Right atrium auricular region (tissue), 2 donors: ENCODE data around the gene NDUFC2. TPM values are rescaled to one million over a fixed set of nuclear protein-coding genes. Genes with fewer than 3 reads are reported as not detected.
"Not testable (repeated sequence)": the region's sequence is repeated elsewhere in the genome, so short reads cannot be mapped to it uniquely, and the experiment has no call there.

Source experiments
- DNase-seq: peaks from one replicate; pipeline ENCODE4 v3.0.0-alpha.2; 2019; ENCODE audit warnings: low spot score
- H3K27ac ChIP-seq, 2 donors: fragments of 200-600 bp; sonication (generic); 1 replicate in 1 of 2; 2 replicates in 1 of 2; pipeline ENCODE4 v1.5.1; 2016 to 2019
- H3K27me3 ChIP-seq, 2 donors: fragments of 200-600 bp; sonication (generic); one replicate each; pipeline versions ENCODE4 v1.5.1 to v1.6.0; 2017 to 2019
- H3K36me3 ChIP-seq: fragments of 200-600 bp; sonication (generic); one replicate; pipeline ENCODE4 v1.5.1; 2016
- H3K4me1 ChIP-seq, 2 donors: fragments of 200-600 bp; sonication (generic); one replicate each; pipeline versions ENCODE4 v1.5.1 to v1.6.0; 2017 to 2019
- H3K4me3 ChIP-seq, 2 donors: fragments of 200-600 bp; sonication (generic); 1 replicate in 1 of 2; 2 replicates in 1 of 2; pipeline ENCODE4 v1.5.1; 2017 to 2019; ENCODE audit warnings: mild to moderate bottlenecking in 1 of 2, moderate library complexity in 1 of 2
- H3K9me3 ChIP-seq, 2 donors: fragments of 200-600 bp; sonication (generic); one replicate each; pipeline ENCODE4 v1.5.1; 2019
- total RNA-seq, 2 donors: library from RNA; depleted of rRNA; stranded (reverse); fragments of >200 nt; gene quantifications; one replicate each; pipeline ENCODE4 v1.1.0, GENCODE V29; 2016
- TF ChIP-seq, protein P1 (sequence below), 2 donors: fragments of 200-600 bp; sonication (generic); IDR thresholded peaks; one replicate each; pipeline ENCODE4 v1.5.1; 2019; ENCODE audit warnings: antibody characterized with exemption in 2 of 2

The NDUFC2 gene
- total RNA-seq, 2 donors from 2014 or later = 154 to 163 TPM

DNA sequence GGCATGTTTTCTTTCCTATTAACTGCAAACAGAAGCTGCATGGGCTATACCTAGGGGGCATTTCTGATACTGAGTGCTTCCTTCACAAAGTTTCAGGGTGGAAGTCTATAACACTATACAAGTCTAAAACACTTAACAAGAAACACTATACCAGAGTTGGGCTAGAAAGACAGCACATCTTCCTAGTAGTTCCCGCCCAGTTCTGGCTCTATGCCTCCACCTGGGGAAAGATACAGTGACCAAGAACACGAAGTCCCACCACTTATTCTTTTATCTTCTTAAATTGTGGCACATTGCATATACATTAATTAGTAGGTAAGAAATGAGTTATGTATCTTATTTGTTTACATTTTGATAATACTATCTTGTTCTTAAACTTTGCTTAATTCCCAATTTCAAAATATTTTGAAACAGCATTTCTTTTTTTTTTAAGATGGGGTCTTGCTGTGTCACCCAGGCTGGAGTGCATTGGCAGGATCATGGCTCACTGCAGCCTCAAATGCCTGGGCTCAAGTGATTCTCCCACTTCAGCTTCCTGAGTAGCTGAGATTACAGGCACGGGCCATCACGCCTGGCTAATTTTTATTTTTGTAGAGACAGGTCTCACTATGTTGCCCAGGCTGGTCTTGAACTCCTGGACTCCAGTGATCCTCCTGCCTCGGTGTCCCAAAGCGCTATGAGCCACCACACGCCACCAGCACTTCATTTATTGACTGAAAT, 18.2 kb upstream of the NDUFC2 start:
- peaks cover 29% of the 10 kb centered on the region for H3K36me3 ChIP-seq
- no peaks in the 10 kb centered on the region for H3K4me1 ChIP-seq
- TF ChIP-seq, protein P1, sequence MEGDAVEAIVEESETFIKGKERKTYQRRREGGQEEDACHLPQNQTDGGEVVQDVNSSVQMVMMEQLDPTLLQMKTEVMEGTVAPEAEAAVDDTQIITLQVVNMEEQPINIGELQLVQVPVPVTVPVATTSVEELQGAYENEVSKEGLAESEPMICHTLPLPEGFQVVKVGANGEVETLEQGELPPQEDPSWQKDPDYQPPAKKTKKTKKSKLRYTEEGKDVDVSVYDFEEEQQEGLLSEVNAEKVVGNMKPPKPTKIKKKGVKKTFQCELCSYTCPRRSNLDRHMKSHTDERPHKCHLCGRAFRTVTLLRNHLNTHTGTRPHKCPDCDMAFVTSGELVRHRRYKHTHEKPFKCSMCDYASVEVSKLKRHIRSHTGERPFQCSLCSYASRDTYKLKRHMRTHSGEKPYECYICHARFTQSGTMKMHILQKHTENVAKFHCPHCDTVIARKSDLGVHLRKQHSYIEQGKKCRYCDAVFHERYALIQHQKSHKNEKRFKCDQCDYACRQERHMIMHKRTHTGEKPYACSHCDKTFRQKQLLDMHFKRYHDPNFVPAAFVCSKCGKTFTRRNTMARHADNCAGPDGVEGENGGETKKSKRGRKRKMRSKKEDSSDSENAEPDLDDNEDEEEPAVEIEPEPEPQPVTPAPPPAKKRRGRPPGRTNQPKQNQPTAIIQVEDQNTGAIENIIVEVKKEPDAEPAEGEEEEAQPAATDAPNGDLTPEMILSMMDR (IDR thresholded peaks at IDR 0.05) = no peak
- no peak for DNase-seq
- no peak overlapping the region for H3K4me3 ChIP-seq
- H3K27me3 ChIP-seq = no peaks in the 10 kb centered on the region
- no peaks in the 10 kb centered on the region for H3K9me3 ChIP-seq
- H3K27ac ChIP-seq = no peak overlapping the region

DNA sequence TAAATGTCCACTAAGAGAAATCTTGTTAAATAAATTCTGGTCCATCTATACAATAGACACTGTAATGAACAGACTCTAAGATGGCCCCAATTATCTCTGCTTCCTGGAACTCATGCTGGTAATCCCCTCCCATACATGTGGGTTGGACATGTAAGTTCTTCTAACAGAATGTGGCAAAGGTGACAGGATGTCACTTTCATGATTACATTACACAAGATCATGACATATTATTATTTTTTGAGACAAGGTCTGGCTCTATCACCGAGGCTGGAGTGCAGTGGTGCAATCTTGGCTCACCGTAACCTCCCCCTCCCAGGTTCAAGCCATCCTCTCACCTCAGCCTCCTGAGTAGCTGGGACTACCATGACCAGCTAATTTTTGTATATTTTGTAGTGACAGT, 14.6 kb upstream of the NDUFC2 start:
- H3K4me3 ChIP-seq = no peak overlapping the region
- TF ChIP-seq, protein P1 (IDR thresholded peaks at IDR 0.05) = no peak
- DNase-seq = no peak
- H3K9me3 ChIP-seq = no peaks in the 10 kb centered on the region
- H3K36me3 ChIP-seq = peaks cover 7% of the 10 kb centered on the region
- H3K27ac ChIP-seq = no peak overlapping the region
- H3K27me3 ChIP-seq = no peaks in the 10 kb centered on the region
- no peaks in the 10 kb centered on the region for H3K4me1 ChIP-seq

DNA sequence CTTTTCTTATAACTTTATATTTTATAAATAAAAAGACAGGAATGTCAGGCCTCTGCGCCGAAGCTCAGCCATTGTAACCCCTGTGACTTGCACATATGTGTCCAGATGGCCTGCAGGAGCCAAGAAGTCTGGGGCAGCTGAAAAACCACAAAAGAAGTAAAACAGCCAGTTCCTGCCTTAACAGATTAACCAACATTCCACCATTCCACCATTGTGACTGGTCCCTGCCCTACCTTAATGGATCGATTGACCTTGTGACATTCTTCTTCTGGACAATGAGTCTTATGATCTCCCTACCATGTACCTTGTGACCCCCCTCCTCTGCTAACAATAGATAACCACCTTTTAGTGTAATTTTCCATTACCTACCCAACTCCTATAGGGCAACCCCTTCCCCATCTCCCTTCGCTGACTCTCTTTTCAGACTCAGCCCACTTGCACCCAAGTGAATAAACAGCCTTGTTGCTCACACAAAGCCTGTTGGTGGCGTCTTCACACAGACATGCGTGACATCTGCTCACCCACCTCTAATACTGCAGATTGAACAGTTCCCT, 6.9 kb upstream of the NDUFC2 start:
- not testable (repeated sequence) for H3K27me3 ChIP-seq, H3K9me3 ChIP-seq, H3K36me3 ChIP-seq, H3K27ac ChIP-seq, H3K4me3 ChIP-seq, H3K4me1 ChIP-seq, DNase-seq

DNA sequence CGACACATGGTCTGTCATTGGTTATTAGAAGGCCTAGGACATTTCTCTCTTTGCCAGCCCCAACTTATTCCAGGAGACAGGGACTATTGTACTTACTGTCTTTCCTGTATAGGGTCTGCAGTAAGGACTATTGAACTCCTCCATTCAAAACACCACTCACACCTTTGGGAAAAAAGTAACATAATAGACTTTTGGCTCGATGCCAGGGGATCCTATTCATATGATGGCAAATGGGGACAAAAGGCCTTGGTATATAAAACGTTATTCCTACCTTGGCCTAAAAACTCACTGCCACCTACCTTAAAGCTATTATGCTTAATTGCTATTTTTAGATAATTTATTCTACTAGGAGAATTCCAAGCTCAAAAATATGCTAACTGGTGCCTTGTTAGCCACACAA, 6.3 kb upstream of the NDUFC2 start:
- Histone ChIP-seq H3K36me3 (no peaks in the 10 kb centered on the region), H3K4me3 (no peak overlapping the region), H3K9me3 (no peaks in the 10 kb centered on the region), H3K4me1 (no peaks in the 10 kb centered on the region), H3K27ac (no peak overlapping the region), H3K27me3 (no peaks in the 10 kb centered on the region)
- no peak for DNase-seq
- TF ChIP-seq, protein P1 (IDR thresholded peaks at IDR 0.05) = no peak

DNA sequence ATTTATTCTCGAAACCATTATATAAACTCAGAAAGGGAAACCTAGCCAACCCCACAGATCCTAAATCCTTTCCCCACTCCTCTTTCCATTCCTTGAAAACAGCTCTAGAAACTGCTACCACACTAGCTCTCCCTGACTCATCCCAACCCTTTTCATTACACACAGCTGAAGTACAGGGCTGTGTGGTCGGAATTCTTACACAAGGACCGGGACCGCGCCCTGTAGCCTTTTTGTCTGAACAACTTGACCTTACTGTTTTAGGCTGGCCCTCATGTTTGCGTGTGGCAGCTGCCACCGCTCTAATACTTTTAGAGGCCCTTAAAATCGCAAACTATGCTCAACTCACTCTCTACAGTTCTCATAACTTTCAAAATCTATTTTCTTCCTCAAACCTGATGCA, 4.8 kb upstream of the NDUFC2 start:
- not testable (repeated sequence) for H3K4me3 ChIP-seq, H3K27me3 ChIP-seq, H3K4me1 ChIP-seq, H3K27ac ChIP-seq, H3K36me3 ChIP-seq, DNase-seq, H3K9me3 ChIP-seq

DNA sequence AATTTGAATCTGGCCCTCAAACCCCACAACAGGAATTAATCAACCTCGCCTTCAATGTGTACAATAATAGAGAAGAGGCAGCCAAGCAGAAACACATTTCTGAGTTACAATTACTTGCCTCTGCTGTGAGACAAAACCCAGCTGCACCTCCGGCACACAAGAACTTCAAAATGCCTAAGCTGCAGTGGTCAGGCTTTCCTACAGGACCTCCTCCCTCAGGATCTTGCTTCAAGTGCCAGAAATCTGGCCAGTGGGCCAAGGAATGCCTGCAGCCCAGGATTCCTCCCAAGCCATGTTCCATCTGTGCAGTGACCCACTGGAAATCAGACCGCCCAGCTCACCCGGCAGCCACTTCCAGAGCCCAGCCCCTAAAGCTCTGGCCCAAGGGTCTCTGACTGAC, 3.4 kb upstream of the NDUFC2 start:
- no peak for DNase-seq
- Histone ChIP-seq H3K27me3 (no peaks in the 10 kb centered on the region), H3K36me3 (no peaks in the 10 kb centered on the region), H3K27ac (no peak overlapping the region), H3K4me1 (peaks cover 0 to 10% of the 10 kb centered on the region in 2 donors), H3K4me3 (no peak overlapping the region), H3K9me3 (no peaks in the 10 kb centered on the region)
- TF ChIP-seq, protein P1 (IDR thresholded peaks at IDR 0.05) = no peak

DNA sequence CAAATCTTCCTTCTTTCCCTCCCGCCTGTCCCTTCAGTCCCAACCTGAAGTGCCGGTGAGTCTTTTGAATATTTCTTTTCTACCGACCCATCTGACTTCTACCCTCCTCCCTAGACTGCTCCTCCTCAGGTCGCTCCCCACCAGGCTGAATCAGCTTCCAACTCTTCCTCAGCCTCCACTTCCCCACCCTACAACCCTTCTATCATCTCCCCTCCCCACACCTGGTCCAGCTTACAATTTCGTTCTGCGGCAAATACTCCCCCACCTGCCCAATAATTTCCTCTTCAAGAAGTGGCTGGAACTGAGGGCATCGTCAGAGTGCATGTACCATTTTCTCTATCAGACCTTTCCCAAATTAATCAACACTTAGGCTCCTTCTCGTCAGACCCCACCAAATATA, 2.5 kb upstream of the NDUFC2 start:
- Histone ChIP-seq H3K9me3 (no peaks in the 10 kb centered on the region), H3K4me3 (no peak overlapping the region), H3K27ac (no peak overlapping the region), H3K36me3 (no peaks in the 10 kb centered on the region), H3K4me1 (peaks cover 0 to 19% of the 10 kb centered on the region in 2 donors), H3K27me3 (no peaks in the 10 kb centered on the region)
- TF ChIP-seq, protein P1 (IDR thresholded peaks at IDR 0.05) = no peak
- no peak for DNase-seq
